ENCODE data around the gene CDH16. TPM values are rescaled to one million over a fixed set of nuclear protein-coding genes. Genes with fewer than 3 reads are reported as not detected.

Gene CDH16
- total and polyA plus RNA-seq, 2 of the 13 experiments (the other 11 are each of a cell fraction or from before 2014, with no cell fraction given): 2.7 to 3.9 TPM

GRCh38 chr16:66934138-66934838 is 15.6 kb upstream of the CDH16 start, which contains the start of gene CIAO2B (continued):
- TF ChIP-seq POLR2G (IDR thresholded peaks at IDR 0.05; ENCODE audit: low read depth, low read length): peak; percentile 97
- TF ChIP-seq ZFP37 (CRISPR knock-in tag; IDR thresholded peaks at IDR 0.05; ENCODE audit: borderline replicate concordance): 0 out of 2 replicates have a peak, but pooled peaks have one; percentile 50
- TF ChIP-seq ZBTB26 (CRISPR knock-in tag; IDR thresholded peaks at IDR 0.05; ENCODE audit: borderline replicate concordance): peak; percentile 52
- TF ChIP-seq HMGXB3 (CRISPR knock-in tag; IDR thresholded peaks at IDR 0.05; ENCODE audit: borderline replicate concordance): peak; percentile 82; the same call in 1 of the 2 replicates
- peak; percentile 98 for TF ChIP-seq YEATS4 (CRISPR knock-in tag; IDR thresholded peaks at IDR 0.05; ENCODE audit: borderline replicate concordance)
- TF ChIP-seq SALL1 (CRISPR knock-in tag; IDR thresholded peaks at IDR 0.05): peak; percentile 93
- peak; percentile 99 for TF ChIP-seq KDM2A (CRISPR knock-in tag; IDR thresholded peaks at IDR 0.05; ENCODE audit: borderline replicate concordance, low read depth)
- TF ChIP-seq NR2C2 (CRISPR knock-in tag; IDR thresholded peaks at IDR 0.05; ENCODE audit: borderline replicate concordance): peak; percentile 74
- peak; percentile 99 for TF ChIP-seq SPEN (CRISPR knock-in tag; IDR thresholded peaks at IDR 0.05; ENCODE audit: low read depth)
- no peak for TF ChIP-seq USF2 (IDR thresholded peaks at IDR 0.05; ENCODE audit: low read depth, low read length)
- TF ChIP-seq USF2 (CRISPR knock-in tag; IDR thresholded peaks at IDR 0.05; ENCODE audit: borderline replicate concordance): no peak
- peak; percentile 77 for TF ChIP-seq ZBTB38 (CRISPR knock-in tag; IDR thresholded peaks at IDR 0.05)
- no peak for TF ChIP-seq SKIL (CRISPR knock-in tag; IDR thresholded peaks at IDR 0.05; ENCODE audit: borderline replicate concordance)
- no peak; the same call in 1 of the 2 replicates for TF ChIP-seq MEIS1 (CRISPR knock-in tag; IDR thresholded peaks at IDR 0.05; ENCODE audit: borderline replicate concordance)
- 0 out of 2 replicates have a peak, but pooled peaks have one; percentile 38 for TF ChIP-seq MIXL1 (CRISPR knock-in tag; IDR thresholded peaks at IDR 0.05)
- peak; percentile 57; the same call in 1 of the 2 replicates for TF ChIP-seq PATZ1 (CRISPR knock-in tag; IDR thresholded peaks at IDR 0.05)

Measured in HepG2 (cell line).